ENCODE measurements around the gene C1QTNF6.

DNA sequence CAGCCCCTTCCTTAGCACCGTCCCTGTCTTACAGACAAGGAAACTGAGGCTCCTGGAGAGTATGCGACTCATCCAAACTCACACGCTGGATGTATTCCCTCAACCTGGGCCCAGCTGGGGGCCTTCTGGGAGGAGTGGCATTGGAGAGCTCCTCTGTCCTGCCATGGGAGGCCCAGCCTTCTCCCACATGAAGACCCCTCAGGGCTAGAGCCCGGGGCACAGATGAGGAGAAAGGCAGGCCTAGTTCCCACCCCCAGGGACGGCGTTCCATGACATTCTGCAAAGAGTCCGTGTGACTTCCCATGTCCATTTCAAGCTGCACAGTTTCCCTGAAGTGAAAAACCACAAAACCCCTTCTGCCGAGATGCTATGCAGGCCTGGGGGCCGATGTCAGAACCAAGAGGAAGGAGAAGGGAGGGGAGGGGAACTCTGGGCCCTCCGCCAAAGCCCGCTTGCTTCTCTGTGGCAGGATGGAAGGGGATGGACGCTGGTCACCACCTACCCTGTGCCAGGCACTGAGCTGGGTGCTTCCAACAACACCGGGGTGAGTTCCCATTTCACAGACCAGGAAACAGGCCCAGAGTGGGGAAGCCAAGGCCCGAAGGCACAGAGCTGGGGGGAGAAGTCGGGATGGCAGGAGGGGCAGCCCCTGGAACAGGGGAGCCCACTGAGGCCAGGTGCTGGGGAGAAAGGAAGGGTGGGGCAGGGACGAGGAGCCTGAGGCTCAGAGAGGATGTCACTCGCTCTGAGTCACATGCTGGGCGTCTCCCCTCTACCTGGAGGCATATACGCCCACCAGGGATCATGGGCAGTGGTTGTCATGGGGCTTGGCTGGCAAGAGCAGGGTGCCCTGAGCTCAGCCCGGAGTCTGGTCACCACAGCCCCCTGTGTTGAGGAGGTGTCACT, 40.3 kb upstream of the C1QTNF6 start:
- TF ChIP-seq, protein P1, sequence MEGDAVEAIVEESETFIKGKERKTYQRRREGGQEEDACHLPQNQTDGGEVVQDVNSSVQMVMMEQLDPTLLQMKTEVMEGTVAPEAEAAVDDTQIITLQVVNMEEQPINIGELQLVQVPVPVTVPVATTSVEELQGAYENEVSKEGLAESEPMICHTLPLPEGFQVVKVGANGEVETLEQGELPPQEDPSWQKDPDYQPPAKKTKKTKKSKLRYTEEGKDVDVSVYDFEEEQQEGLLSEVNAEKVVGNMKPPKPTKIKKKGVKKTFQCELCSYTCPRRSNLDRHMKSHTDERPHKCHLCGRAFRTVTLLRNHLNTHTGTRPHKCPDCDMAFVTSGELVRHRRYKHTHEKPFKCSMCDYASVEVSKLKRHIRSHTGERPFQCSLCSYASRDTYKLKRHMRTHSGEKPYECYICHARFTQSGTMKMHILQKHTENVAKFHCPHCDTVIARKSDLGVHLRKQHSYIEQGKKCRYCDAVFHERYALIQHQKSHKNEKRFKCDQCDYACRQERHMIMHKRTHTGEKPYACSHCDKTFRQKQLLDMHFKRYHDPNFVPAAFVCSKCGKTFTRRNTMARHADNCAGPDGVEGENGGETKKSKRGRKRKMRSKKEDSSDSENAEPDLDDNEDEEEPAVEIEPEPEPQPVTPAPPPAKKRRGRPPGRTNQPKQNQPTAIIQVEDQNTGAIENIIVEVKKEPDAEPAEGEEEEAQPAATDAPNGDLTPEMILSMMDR (IDR thresholded peaks at IDR 0.05 in 8 of 11, conservative IDR thresholded peaks at IDR 0.05 in 3 of 11), result no peak
- TF ChIP-seq POLR2A (IDR thresholded peaks at IDR 0.05) (no peak), POLR2AphosphoS5 (IDR thresholded peaks at IDR 0.05) (peak; percentile 47 to 77 (median 47))

Measured in spleen (tissue), 7 donors.